PC-3 (cell line): Measurements from ENCODE around the gene TTC32.

Source experiments
- EZH2 ChIP-seq: fragments of 300-600 bp; sonication (generic); IDR thresholded peaks from one replicate; pipeline ENCODE4 v1.6.1; 2017; ENCODE audit warnings: antibody characterized with exemption, mild to moderate bottlenecking, low read length; ENCODE audit not compliant: unreplicated experiment
- EZH2phosphoT487 ChIP-seq: fragments of 300-600 bp; sonication (generic); IDR thresholded peaks from 2 replicates; pipeline ENCODE4 v1.6.1; 2018; ENCODE audit warnings: mild to moderate bottlenecking, antibody characterized with exemption, low read length, borderline replicate concordance
- TF ChIP-seq, protein P1 (sequence below): fragments of 300-600 bp; sonication (generic); conservative IDR thresholded peaks from 2 replicates; pipeline ENCODE4 v1.5.1; 2017; ENCODE audit warnings: antibody characterized with exemption, low read depth, mild to moderate bottlenecking, low read length

DNA sequence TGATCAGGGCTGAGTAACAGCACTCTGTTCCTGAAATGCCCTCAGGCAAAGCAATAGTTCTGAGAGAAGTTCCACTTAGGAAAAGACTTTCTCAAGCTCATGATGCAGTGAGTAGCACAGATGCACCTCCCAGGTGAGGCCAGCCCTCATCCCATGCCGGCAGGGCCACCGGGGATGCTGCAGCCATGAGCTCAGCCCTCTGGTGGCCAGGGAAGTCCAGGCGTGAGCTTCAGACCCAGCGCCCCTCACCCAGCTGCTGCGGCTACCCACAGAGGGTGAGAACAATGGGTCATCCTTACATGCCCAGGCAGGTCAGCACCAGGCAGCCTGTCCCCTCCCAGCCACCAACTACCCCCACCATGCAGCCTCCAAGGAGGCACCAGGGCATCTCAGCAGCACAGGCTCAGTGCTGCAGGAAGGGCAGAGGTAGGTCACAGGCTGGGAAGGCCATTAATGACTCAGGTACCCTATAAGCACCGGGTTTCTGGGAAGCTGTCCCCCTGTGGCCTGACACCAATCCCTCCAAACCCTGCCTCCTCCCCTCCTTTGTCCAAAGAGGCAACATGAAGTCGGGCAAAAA lies 50.6 kb downstream of the TTC32 start:
- TF ChIP-seq, protein P1, sequence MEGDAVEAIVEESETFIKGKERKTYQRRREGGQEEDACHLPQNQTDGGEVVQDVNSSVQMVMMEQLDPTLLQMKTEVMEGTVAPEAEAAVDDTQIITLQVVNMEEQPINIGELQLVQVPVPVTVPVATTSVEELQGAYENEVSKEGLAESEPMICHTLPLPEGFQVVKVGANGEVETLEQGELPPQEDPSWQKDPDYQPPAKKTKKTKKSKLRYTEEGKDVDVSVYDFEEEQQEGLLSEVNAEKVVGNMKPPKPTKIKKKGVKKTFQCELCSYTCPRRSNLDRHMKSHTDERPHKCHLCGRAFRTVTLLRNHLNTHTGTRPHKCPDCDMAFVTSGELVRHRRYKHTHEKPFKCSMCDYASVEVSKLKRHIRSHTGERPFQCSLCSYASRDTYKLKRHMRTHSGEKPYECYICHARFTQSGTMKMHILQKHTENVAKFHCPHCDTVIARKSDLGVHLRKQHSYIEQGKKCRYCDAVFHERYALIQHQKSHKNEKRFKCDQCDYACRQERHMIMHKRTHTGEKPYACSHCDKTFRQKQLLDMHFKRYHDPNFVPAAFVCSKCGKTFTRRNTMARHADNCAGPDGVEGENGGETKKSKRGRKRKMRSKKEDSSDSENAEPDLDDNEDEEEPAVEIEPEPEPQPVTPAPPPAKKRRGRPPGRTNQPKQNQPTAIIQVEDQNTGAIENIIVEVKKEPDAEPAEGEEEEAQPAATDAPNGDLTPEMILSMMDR = peak; percentile 52
- TF ChIP-seq EZH2phosphoT487 = no peak
- TF ChIP-seq EZH2 = no peak
